22Rv1 (cell line): ENCODE data around the gene FSD1.
A peak's percentile ranks its signal among the peaks of the same experiment; 100 is the strongest.

Experiments
- H3K27ac ChIP-seq: fragments of 450-650 bp; 2 replicates; pipeline ENCODE4 v1.5.1; 2017
- ZFX ChIP-seq: fragments of 450-650 bp; IDR thresholded peaks from 2 replicates; pipeline ENCODE4 v1.6.1; 2017; ENCODE audit warnings: antibody characterized with exemption, borderline replicate concordance
- TF ChIP-seq, protein P1 (sequence below): fragments of 450-650 bp; IDR thresholded peaks from 2 replicates; pipeline ENCODE4 v1.5.1; 2017; ENCODE audit warnings: mild to moderate bottlenecking

The FSD1 gene

DNA sequence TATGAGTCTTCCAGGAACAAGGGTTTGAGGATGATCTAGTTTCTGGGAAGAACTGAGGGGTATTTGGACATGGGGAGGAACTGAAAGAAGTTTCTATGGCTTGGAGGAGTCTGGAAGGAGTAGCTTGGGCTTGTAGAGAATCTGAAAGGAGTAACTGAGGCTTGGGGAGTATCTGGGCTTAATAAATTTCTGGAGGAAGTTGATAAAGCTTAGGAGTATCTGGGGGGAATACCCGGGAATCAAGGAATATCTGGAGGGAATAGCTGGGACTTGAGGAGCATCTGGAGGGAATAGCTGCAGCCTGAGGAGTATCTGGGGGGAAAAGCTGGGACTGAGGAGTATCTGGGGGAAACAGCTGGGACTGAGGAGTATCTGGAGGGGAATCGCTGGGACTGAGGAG is 16.0 kb downstream of the FSD1 start:
- H3K27ac ChIP-seq: no peak overlapping the region
- no peak for TF ChIP-seq ZFX
- TF ChIP-seq, protein P1, sequence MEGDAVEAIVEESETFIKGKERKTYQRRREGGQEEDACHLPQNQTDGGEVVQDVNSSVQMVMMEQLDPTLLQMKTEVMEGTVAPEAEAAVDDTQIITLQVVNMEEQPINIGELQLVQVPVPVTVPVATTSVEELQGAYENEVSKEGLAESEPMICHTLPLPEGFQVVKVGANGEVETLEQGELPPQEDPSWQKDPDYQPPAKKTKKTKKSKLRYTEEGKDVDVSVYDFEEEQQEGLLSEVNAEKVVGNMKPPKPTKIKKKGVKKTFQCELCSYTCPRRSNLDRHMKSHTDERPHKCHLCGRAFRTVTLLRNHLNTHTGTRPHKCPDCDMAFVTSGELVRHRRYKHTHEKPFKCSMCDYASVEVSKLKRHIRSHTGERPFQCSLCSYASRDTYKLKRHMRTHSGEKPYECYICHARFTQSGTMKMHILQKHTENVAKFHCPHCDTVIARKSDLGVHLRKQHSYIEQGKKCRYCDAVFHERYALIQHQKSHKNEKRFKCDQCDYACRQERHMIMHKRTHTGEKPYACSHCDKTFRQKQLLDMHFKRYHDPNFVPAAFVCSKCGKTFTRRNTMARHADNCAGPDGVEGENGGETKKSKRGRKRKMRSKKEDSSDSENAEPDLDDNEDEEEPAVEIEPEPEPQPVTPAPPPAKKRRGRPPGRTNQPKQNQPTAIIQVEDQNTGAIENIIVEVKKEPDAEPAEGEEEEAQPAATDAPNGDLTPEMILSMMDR: no peak

DNA sequence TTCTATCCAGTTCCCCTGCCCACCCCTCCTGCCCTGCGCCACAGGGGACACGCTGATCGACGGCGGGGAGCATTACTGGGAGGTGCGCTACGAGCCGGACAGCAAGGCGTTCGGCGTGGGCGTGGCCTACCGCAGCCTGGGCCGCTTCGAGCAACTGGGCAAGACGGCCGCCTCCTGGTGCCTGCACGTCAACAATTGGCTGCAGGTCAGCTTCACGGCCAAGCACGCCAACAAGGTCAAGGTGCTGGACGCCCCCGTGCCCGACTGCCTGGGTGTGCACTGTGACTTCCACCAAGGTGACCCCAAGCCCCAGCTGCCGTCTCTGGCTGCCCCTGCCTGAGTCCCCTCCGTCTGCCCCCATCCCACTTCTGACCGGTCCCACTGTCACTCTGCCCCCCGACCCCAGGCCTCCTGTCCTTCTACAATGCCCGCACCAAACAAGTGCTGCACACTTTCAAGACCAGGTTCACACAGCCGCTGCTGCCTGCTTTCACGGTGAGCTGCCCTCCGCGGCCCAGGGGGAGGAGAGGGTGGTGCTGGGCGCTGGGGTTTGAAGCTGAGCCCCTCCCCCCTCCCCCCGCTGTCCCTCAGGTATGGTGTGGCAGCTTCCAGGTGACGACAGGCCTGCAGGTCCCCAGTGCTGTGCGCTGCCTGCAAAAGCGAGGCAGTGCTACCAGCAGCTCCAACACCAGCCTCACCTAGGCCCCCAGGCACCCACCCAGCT is 18.7 kb downstream of the FSD1 start:
- no peak overlapping the region for H3K27ac ChIP-seq
- no peak for TF ChIP-seq ZFX
- TF ChIP-seq, protein P1: peak; percentile 22; the same call in 1 of the 2 replicates

DNA sequence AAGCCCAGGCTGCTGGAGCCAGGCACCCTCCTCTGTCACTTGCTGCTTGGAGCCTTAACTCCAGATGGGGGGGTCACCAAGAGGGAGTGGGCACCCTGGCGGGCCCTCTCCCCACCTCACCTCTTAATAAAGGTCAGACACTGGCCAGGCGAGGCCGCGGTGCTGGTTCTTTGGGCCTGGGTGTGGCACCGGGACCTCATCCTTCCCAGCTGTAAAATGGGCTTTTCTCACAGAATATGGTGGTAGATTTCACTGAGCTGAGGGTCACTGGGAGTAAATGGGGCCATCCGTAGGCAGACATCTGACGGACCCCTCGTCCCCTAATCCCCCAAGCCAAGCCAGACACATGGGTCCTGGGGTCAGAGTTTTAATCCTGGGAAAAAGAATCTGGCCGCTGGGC is 19.3 kb downstream of the FSD1 start:
- no peak overlapping the region for H3K27ac ChIP-seq
- TF ChIP-seq, protein P1: no peak
- no peak for TF ChIP-seq ZFX

DNA sequence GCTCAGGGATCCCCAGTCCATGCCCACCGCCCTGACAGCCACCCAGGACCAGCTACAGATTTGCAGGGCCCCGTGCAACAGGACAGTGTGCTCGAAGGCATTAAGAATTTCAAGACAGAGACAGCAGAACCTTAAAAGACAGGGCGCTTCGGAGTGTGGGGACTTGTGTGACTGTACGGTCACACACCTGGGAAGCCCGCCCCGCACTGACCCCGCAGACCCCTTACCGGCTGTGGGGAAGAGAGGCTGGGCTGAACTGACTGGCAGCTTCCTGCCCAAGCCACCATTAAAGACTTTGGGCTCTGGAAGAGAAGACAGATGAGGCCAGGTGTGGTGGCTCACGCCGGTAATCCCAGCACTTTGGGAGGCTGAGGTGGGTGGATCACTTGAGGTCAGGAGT is 19.8 kb downstream of the FSD1 start:
- no peak overlapping the region for H3K27ac ChIP-seq
- TF ChIP-seq, protein P1: no peak
- TF ChIP-seq ZFX: no peak

DNA sequence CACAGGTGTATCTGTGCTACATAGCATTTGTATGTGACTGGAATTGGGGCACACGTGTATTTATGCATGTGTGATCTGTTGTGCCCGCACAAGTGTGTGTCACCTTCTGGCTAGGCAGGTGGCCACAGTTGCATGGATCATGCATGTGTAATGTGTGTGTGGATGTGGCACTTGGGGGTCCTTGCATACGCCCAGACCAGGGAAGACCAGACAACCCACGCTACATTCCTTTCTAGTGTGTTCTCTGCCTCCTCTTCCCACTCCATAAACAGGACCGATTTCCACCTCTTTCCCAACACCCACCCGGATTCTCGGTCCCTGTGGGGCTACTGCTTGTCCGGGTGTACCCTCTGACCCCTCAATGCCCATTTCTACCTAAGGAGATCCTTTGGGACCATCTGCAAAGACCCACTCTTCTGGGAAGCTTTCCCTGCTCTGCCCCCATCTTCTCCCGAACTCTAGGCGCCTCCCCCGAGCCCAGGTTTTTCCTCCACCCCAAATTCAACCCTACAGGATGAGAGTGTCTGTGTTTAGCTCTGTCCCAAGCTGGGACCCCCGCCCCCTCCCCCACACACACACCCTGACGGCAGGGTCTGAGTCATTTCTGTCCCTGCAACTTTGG is 21.9 kb downstream of the FSD1 start:
- peak overlapping the region; percentile 81; the same call in 1 of the 2 replicates for H3K27ac ChIP-seq
- TF ChIP-seq ZFX: no peak
- TF ChIP-seq, protein P1: no peak

DNA sequence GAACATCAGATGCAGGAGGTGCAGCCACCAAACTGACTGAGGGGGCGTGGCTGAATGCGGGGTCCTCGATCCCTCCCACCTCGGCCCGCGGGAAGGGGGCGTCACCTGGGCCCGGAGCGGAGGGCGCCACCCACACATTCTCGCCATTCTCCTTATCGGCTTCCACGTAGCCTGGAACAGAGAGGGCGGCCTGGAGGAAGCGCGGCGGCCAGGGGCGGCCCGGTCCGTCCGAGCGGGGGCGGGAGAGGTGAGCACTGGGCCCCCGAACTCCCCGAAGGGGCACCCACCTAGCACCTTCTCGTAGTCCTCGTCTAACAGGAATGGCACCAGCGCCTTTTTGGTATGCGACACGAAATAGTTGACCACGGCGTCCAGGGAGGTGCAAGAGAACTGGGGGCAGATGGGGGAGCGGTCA is 22.4 kb downstream of the FSD1 start:
- H3K27ac ChIP-seq: peak overlapping the region; percentile 81
- TF ChIP-seq ZFX: no peak
- TF ChIP-seq, protein P1: no peak

DNA sequence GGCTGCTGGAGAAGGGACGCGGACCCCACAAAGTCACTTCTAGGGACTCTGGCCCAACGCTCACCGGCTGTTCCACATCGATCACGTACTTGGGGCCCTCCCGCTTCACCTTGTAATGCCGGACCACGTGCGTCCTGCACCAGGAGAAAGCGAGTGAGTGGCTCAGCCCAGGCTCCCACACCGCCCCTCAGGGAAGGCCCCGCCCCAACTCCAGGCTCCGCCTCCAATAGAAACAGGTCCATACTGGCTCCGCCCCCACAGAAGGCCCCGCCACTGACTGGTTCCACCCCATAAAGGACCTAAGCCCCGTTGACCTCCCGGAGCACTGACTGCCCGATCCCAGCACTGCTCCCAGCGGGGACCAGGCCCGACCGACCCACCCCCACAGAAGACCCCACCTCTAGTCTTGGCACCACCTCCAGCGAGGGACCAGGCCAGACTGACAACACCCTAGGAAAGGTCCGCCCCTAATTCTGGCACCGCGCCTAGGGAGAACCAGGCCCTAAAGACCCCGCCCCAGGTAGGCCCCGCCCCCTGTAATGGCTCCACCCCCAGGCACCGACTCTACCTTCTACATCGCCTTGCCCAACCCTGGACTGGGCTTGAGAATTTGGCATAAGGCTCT is 23.0 kb downstream of the FSD1 start:
- peak overlapping the region; percentile 81 for H3K27ac ChIP-seq
- TF ChIP-seq, protein P1: no peak
- no peak for TF ChIP-seq ZFX
